Common myeloid progenitor, CD34-positive (primary cell): ENCODE results near the gene ITIH2.
A peak's percentile ranks its signal among the peaks of the same experiment; 100 is the strongest.
"Not testable (repeated sequence)": the region's sequence is repeated elsewhere in the genome, so short reads cannot be mapped to it uniquely, and the experiment has no call there.

Experiments
- CTCF ChIA-PET: fragments of 350-600 bp; sonication (Branson Sonifier 250); formaldehyde crosslinking; loops from one replicate; lab custom pipeline; 2021; ENCODE audit warnings: antibody characterized with exemption; lab: Charles Lee
- POLR2A ChIA-PET: fragments of 350-600 bp; sonication (Branson Sonifier 250); formaldehyde crosslinking; loops from one replicate; lab custom pipeline; 2021; ENCODE audit warnings: antibody characterized with exemption; lab: Charles Lee
- DNase-seq, 3 donors: peaks; one replicate each; pipeline versions ENCODE4 v3.0.0 to v3.0.0-alpha.2; 2013
- H3K27ac ChIP-seq, 2 experiments: 1 replicate in 1 of 2; 2 replicates in 1 of 2; pipeline ENCODE4 v1.7.0; 2013; ENCODE audit warnings: inconsistent platforms in 2 of 2, low read length in 2 of 2, mild to moderate bottlenecking in 2 of 2, low read depth in 1 of 2, moderate library complexity in 1 of 2; ENCODE audit not compliant: severe bottlenecking in 2 of 2, insufficient read depth in 1 of 2, poor library complexity in 1 of 2
- H3K27me3 ChIP-seq, 5 experiments: replicated peaks in 2 of 5; 1 replicate in 3 of 5; 2 replicates in 2 of 5; pipeline versions ENCODE4 v1.6.1 to v1.7.0; 2013; ENCODE audit warnings: low read length in 4 of 5, mild to moderate bottlenecking in 2 of 5, moderate library complexity in 2 of 5, inconsistent platforms in 1 of 5; ENCODE audit not compliant: insufficient read depth in 5 of 5, control insufficient read depth in 4 of 5
- H3K36me3 ChIP-seq, 4 experiments: 1 replicate in 2 of 4; 2 replicates in 2 of 4; pipeline versions ENCODE4 v1.6.1 to v1.7.0; 2013; ENCODE audit warnings: low read length in 3 of 4, control low read depth in 1 of 4, mild to moderate bottlenecking in 1 of 4; ENCODE audit not compliant: control insufficient read depth in 4 of 4, insufficient read depth in 4 of 4
- H3K4me1 ChIP-seq, 4 experiments: 1 replicate in 3 of 4; 2 replicates in 1 of 4; pipeline versions ENCODE4 v1.6.1 to v1.7.1; 2013; ENCODE audit warnings: low read length in 3 of 4, mild to moderate bottlenecking in 3 of 4, control low read depth in 1 of 4, inconsistent platforms in 1 of 4, moderate library complexity in 1 of 4; ENCODE audit not compliant: control insufficient read depth in 4 of 4, insufficient read depth in 4 of 4; ENCODE audit errors: control extremely low read depth in 1 of 4
- H3K4me3 ChIP-seq, 7 experiments: 1 replicate in 4 of 7; 2 replicates in 3 of 7; pipeline versions ENCODE4 v1.5.1 to v1.7.0; 2013; ENCODE audit warnings: mild to moderate bottlenecking in 7 of 7, low read length in 6 of 7, moderate library complexity in 6 of 7, inconsistent platforms in 2 of 7, low read depth in 2 of 7, control low read depth in 1 of 7; ENCODE audit not compliant: insufficient read depth in 4 of 7, control insufficient read depth in 1 of 7; ENCODE audit errors: extremely low read depth in 1 of 7
- H3K9me3 ChIP-seq, 5 experiments: 1 replicate in 4 of 5; 2 replicates in 1 of 5; pipeline versions ENCODE4 v1.6.1 to v1.7.1; 2013; ENCODE audit warnings: low read length in 4 of 5, mild to moderate bottlenecking in 2 of 5, inconsistent platforms in 1 of 5, low read depth in 1 of 5, moderate library complexity in 1 of 5; ENCODE audit not compliant: control insufficient read depth in 4 of 5, insufficient read depth in 2 of 5; ENCODE audit errors: control extremely low read depth in 1 of 5
- WGBS: methylation state at CpG from one replicate; pipeline ENCODE4 v1.1.5; 2013; ENCODE audit not compliant: insufficient coverage; 5-methylcytosine and 5-hydroxymethylcytosine counted together

The ITIH2 gene

GRCh38 chr10:7686351-7687171 lies 16.6 kb upstream of the ITIH2 start:
- Histone ChIP-seq H3K27ac (no peak overlapping the region), H3K4me1 (no peaks in the 10 kb centered on the region), H3K4me3 (no peak overlapping the region), H3K27me3 (peaks cover 0 to 5% (median 0%) of the 10 kb centered on the region in 5 experiments), H3K36me3 (no peaks in the 10 kb centered on the region), H3K9me3 (peaks cover 0 to 9% (median 5%) of the 10 kb centered on the region in 5 experiments)
- WGBS, result 90% methylated on average over 7 of the region's 13 CpGs
- CTCF ChIA-PET, result interaction anchor here (0.6 to 5.1 kb wide), 18 partner anchors 10 to 164 kb away, joined by 3 to 26 read pairs (median 4); no protein-coding TSS in a partner anchor
- no peak for DNase-seq
- POLR2A ChIA-PET, result no interaction called here

- no peak overlapping the region for H3K4me3 ChIP-seq
- no peaks in the 10 kb centered on the region for H3K4me1 ChIP-seq
- H3K9me3 ChIP-seq, result peaks cover 0 to 10% (median 9%) of the 10 kb centered on the region in 5 experiments
- POLR2A ChIA-PET, result no interaction called here
- peak; percentile 92 to 95 (median 95) for DNase-seq
- H3K27me3 ChIP-seq, result peaks cover 0 to 5% (median 0%) of the 10 kb centered on the region in 5 experiments
- H3K36me3 ChIP-seq, result no peaks in the 10 kb centered on the region
- no peak overlapping the region for H3K27ac ChIP-seq
- 13% methylated on average over 15 of the region's 20 CpGs for WGBS
- CTCF ChIA-PET, result interaction anchor here (0.6 to 5.1 kb wide), 19 partner anchors 8 to 957 kb away, joined by 3 to 26 read pairs (median 4); no protein-coding TSS in a partner anchor
Observed at GRCh38 chr10:7687228-7687907, 15.7 kb upstream of the ITIH2 start.

GRCh38 chr10:7689591-7689990 lies 13.5 kb upstream of the ITIH2 start:
- no peak for DNase-seq
- ChIA-PET CTCF (interaction anchor here (1.3 to 5.1 kb wide), 4 partner anchors 32 to 167 kb away, joined by 3 to 26 read pairs (median 9); no protein-coding TSS in a partner anchor), POLR2A (no interaction called here)
- peaks cover 0 to 17% (median 13%) of the 10 kb centered on the region in 5 experiments for H3K9me3 ChIP-seq
- H3K4me1 ChIP-seq, result no peaks in the 10 kb centered on the region
- no peak overlapping the region for H3K27ac ChIP-seq
- H3K4me3 ChIP-seq, result no peak overlapping the region
- no peaks in the 10 kb centered on the region for H3K36me3 ChIP-seq
- H3K27me3 ChIP-seq, result peaks cover 0 to 5% (median 0%) of the 10 kb centered on the region in 5 experiments

DNA sequence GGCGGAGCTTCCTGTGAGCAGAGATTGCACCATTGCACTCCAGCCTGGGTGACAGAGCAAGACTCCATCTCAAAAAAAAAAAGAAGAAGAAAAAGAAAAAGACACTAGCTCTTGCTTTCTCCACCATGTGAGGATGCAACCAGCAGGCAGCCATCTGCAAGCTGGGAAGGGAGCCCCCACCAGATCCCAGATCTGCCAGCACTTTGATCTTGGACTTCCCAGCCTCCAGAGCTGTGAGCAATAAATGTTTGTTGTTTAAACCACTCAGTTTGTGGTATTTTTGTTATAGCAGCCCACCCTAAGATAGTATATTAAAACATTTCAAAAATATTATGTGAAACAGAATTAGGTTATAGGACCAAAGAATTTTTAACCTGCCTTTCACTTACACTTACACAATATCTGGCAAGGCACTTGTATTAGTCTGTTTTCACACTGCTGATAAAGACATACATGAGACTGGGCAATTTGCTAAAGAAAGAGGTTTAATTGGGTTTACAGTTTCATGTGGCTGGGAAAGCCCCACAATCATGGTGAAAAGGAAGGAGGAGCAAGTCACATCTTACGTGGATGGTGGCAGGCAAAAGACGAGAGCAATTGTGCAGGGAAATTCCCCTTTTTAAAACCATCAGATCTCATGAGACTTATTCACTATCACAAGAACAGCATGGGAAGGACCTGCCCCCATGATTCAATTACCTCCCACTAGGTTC lies 12.1 kb upstream of the ITIH2 start:
- CTCF ChIA-PET, H3K36me3 ChIP-seq, DNase-seq, H3K27ac ChIP-seq, H3K4me3 ChIP-seq, H3K4me1 ChIP-seq, H3K27me3 ChIP-seq: not testable (repeated sequence)
- WGBS, result no CpG with 5 or more reads among the region's 3 CpGs
- POLR2A ChIA-PET, result interaction anchor here (0.6 kb wide), 1 partner anchor 767 kb away, joined by 5 read pairs; no protein-coding TSS in a partner anchor
- peaks cover 0 to 17% (median 13%) of the 10 kb centered on the region in 5 experiments for H3K9me3 ChIP-seq

GRCh38 chr10:7692368-7692767 lies 10.7 kb upstream of the ITIH2 start:
- CTCF ChIA-PET, result interaction anchor here (0.6 kb wide), 1 partner anchor 1443 kb away, joined by 3 read pairs; no protein-coding TSS in a partner anchor

DNA sequence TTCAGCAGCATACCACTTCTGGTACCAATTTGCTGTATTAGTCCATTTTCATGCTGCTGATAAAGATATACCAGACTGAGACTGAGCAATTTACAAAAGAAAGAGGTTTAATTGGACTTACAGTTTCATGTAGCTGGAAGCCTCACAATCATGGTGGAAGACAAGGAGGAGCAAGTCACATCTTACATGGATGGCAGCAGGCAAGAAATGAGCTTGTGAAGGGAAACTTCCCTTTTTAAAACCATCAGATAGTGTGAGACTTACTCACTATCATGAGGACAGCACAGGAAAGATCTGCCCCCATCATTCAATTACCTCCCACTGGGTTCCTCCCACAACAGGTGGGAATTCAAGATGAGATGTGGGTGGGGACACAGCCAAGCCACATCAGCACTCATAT lies 9.9 kb upstream of the ITIH2 start:
- H3K4me3 ChIP-seq, CTCF ChIA-PET, POLR2A ChIA-PET, H3K27me3 ChIP-seq, H3K36me3 ChIP-seq, H3K27ac ChIP-seq, H3K4me1 ChIP-seq: not testable (repeated sequence)
- H3K9me3 ChIP-seq, result peaks cover 0 to 17% (median 13%) of the 10 kb centered on the region in 5 experiments
- peak in 1 of 3 donors; percentile 18 for DNase-seq

More at GRCh38 chr10:7692368-7692767, 10.7 kb upstream of the ITIH2 start:
- H3K27me3 ChIP-seq, H3K4me1 ChIP-seq, H3K27ac ChIP-seq, DNase-seq, H3K4me3 ChIP-seq, POLR2A ChIA-PET, H3K36me3 ChIP-seq: not testable (repeated sequence)
- peaks cover 0 to 17% (median 13%) of the 10 kb centered on the region in 5 experiments for H3K9me3 ChIP-seq
